Neural cell (in vitro differentiated cells): Measurements from ENCODE around the gene MYCL. TPM values are rescaled to one million over a fixed set of nuclear protein-coding genes. Genes with fewer than 3 reads are reported as not detected.

Source experiments
- polyA plus RNA-seq: library from polyadenylated mRNA; depleted of rRNA; stranded (reverse); fragments of >200 nt; gene quantifications from 2 replicates; pipeline ENCODE4 v1.2.3, GENCODE V29; 2014
- small RNA-seq, 3 experiments: library from RNA; depleted of rRNA; stranded (forward); fragments of <200 nt; gene quantifications; one replicate each; pipeline ENCODE3, GENCODE V24; 2012

Gene MYCL
- polyA plus RNA-seq, 1 donor from 2014 or later = 35.2 TPM

Small RNAs within 50 kb of the gene (small RNA-seq; reads per million reads assigned to genes)
- gene RF00019 = 0 to 1.2 (median 0) reads per million in 3 experiments

Other genes with a start within 250 kb of the MYCL start
- gene NT5C1A, start 229.8 kb downstream of the MYCL start, polyA plus RNA-seq = not detected in 2 replicates
- gene HPCAL4, start 210.5 kb downstream of the MYCL start, polyA plus RNA-seq = 53.2 and 60.0 TPM in 2 replicates
- gene PPIE, start 163.0 kb downstream of the MYCL start, polyA plus RNA-seq = 54.0 and 55.9 TPM in 2 replicates
- not detected in 2 replicates for gene OXCT2, start 130.6 kb downstream of the MYCL start, polyA plus RNA-seq
- 0.04 TPM in 1 of 2 replicates, not detected in the other for gene BMP8B, start 113.1 kb downstream of the MYCL start, polyA plus RNA-seq
- gene TRIT1, start 18.4 kb downstream of the MYCL start, polyA plus RNA-seq = 72.2 and 90.6 TPM in 2 replicates
- 7.0 and 7.8 TPM in 2 replicates for gene MFSD2A, start 53.2 kb upstream of the MYCL start, polyA plus RNA-seq
- gene CAP1, start 138.8 kb upstream of the MYCL start, polyA plus RNA-seq = 162 and 168 TPM in 2 replicates
- gene PPT1, start 195.3 kb upstream of the MYCL start, polyA plus RNA-seq = 58.1 and 64.6 TPM in 2 replicates